ENCODE results near the gene TFG.

Gene TFG

GRCh38 chr3:100737334-100737733 lies 28.0 kb downstream of the TFG start:
- H3K4me2 ChIP-seq (ENCODE audit: low read depth, low read length): no peak overlapping the region

GRCh38 chr3:100740207-100740606 lies 30.9 kb downstream of the TFG start:
- TF ChIP-seq EZH2 (optimal IDR thresholded peaks at IDR 0.05; ENCODE audit: low read depth, low read length) (no peak), CTCF (IDR thresholded peaks at IDR 0.05; ENCODE audit: low read length) (no peak), EZH2phosphoT487 (IDR thresholded peaks at IDR 0.05; ENCODE audit: low read length) (no peak)
- Histone ChIP-seq H3K27ac (ENCODE audit: low read length) (no peak overlapping the region), H3K79me2 (ENCODE audit: low read length) (peaks cover 37% of the 10 kb centered on the region)

More at GRCh38 chr3:100737334-100737733, 28.0 kb downstream of the TFG start:
- H3K9me2 ChIP-seq (replicated peaks; ENCODE audit: insufficient read depth, low read length): no peaks in the 10 kb centered on the region
- H2AFZ ChIP-seq (ENCODE audit: low read length): no peak overlapping the region
- no peak overlapping the region for H3K9ac ChIP-seq (ENCODE audit: low read length)
- H3K27me3 ChIP-seq (replicated peaks; ENCODE audit: insufficient read depth, low read length): no peaks in the 10 kb centered on the region
- DNase-seq: peak; percentile 38
- H3K36me3 ChIP-seq (replicated peaks; ENCODE audit: insufficient read depth, low read length): peaks cover 29% of the 10 kb centered on the region
- no peak overlapping the region for H3K4me3 ChIP-seq (ENCODE audit: low read length)
- H3F3A ChIP-seq (ENCODE audit: insufficient read depth, low read length): peaks cover 4% of the 10 kb centered on the region; the same call in 1 of the 2 replicates
- no peaks in the 10 kb centered on the region for H3K9me3 ChIP-seq (replicated peaks; ENCODE audit: insufficient read depth, low read length)
- no peaks in the 10 kb centered on the region for H4K20me1 ChIP-seq (ENCODE audit: insufficient read depth, low read length)
- H3K79me2 ChIP-seq (ENCODE audit: low read length): peaks cover 66% of the 10 kb centered on the region
- no peak overlapping the region for H3K27ac ChIP-seq (ENCODE audit: low read length)
- H3K4me1 ChIP-seq (ENCODE audit: low read length): peaks cover 32% of the 10 kb centered on the region
- TF ChIP-seq CTCF (IDR thresholded peaks at IDR 0.05; ENCODE audit: low read length) (peak; percentile 47), EZH2 (optimal IDR thresholded peaks at IDR 0.05; ENCODE audit: low read depth, low read length) (no peak)

GRCh38 chr3:100743535-100743934 lies 34.2 kb downstream of the TFG start:
- H3K9me2 ChIP-seq (replicated peaks; ENCODE audit: insufficient read depth, low read length): no peaks in the 10 kb centered on the region
- H3K4me1 ChIP-seq (ENCODE audit: low read length): no peaks in the 10 kb centered on the region
- no peak overlapping the region for H2AFZ ChIP-seq (ENCODE audit: low read length)
- H4K20me1 ChIP-seq (ENCODE audit: insufficient read depth, low read length): no peaks in the 10 kb centered on the region
- no peak overlapping the region for H3K9ac ChIP-seq (ENCODE audit: low read length)
- no peaks in the 10 kb centered on the region for H3K27me3 ChIP-seq (replicated peaks; ENCODE audit: insufficient read depth, low read length)
- DNase-seq: no peak
- no peak overlapping the region for H3K4me3 ChIP-seq (ENCODE audit: low read length)
- no peaks in the 10 kb centered on the region for H3F3A ChIP-seq (ENCODE audit: insufficient read depth, low read length)
- no peaks in the 10 kb centered on the region for H3K9me3 ChIP-seq (replicated peaks; ENCODE audit: insufficient read depth, low read length)
- H3K79me2 ChIP-seq (ENCODE audit: low read length): peaks cover 14% of the 10 kb centered on the region
- TF ChIP-seq EZH2 (optimal IDR thresholded peaks at IDR 0.05; ENCODE audit: low read depth, low read length) (no peak), EZH2phosphoT487 (IDR thresholded peaks at IDR 0.05; ENCODE audit: low read length) (no peak), CTCF (IDR thresholded peaks at IDR 0.05; ENCODE audit: low read length) (no peak)
- H3K4me2 ChIP-seq (ENCODE audit: low read depth, low read length): no peak overlapping the region
- H3K27ac ChIP-seq (ENCODE audit: low read length): no peak overlapping the region
- peaks cover 14% of the 10 kb centered on the region; the same call in 1 of the 2 replicates for H3K36me3 ChIP-seq (replicated peaks; ENCODE audit: insufficient read depth, low read length)

More at GRCh38 chr3:100740207-100740606, 30.9 kb downstream of the TFG start:
- H3K9me3 ChIP-seq (replicated peaks; ENCODE audit: insufficient read depth, low read length): no peaks in the 10 kb centered on the region
- no peak overlapping the region for H3K9ac ChIP-seq (ENCODE audit: low read length)
- no peaks in the 10 kb centered on the region for H3F3A ChIP-seq (ENCODE audit: insufficient read depth, low read length)
- no peaks in the 10 kb centered on the region for H4K20me1 ChIP-seq (ENCODE audit: insufficient read depth, low read length)
- H3K4me1 ChIP-seq (ENCODE audit: low read length): peaks cover 11% of the 10 kb centered on the region
- H3K4me2 ChIP-seq (ENCODE audit: low read depth, low read length): no peak overlapping the region
- no peak overlapping the region for H3K4me3 ChIP-seq (ENCODE audit: low read length)
- H3K27me3 ChIP-seq (replicated peaks; ENCODE audit: insufficient read depth, low read length): no peaks in the 10 kb centered on the region
- H3K9me2 ChIP-seq (replicated peaks; ENCODE audit: insufficient read depth, low read length): no peaks in the 10 kb centered on the region
- DNase-seq: no peak
- H2AFZ ChIP-seq (ENCODE audit: low read length): no peak overlapping the region
- peaks cover 23% of the 10 kb centered on the region for H3K36me3 ChIP-seq (replicated peaks; ENCODE audit: insufficient read depth, low read length)

Measured in MM.1S (cell line).